HL-60 (cell line): Measurements from ENCODE around the gene SLC6A11.
A peak's percentile ranks its signal among the peaks of the same experiment; 100 is the strongest.

ENCODE experiments used
- DNase-seq, 2 experiments: peaks; one replicate each; pipeline ENCODE4 v3.0.0-alpha.2; 2010 to 2020; ENCODE audit warnings: low read depth in 1 of 2, low spot score in 1 of 2
- H3K27ac ChIP-seq: fragments of 250-450 bp; sonication (Bioruptor Pico); replicated peaks from 2 replicates; pipeline ENCODE4 v1.5.1; 2020; ENCODE audit warnings: mild to moderate bottlenecking, moderate library complexity
- H3K27me3 ChIP-seq: fragments of 250-450 bp; sonication (Bioruptor Pico); 2 replicates; pipeline ENCODE4 v1.5.1; 2021; ENCODE audit warnings: mild to moderate bottlenecking, moderate library complexity; ENCODE audit not compliant: insufficient read depth, poor library complexity, severe bottlenecking
- H3K4me3 ChIP-seq: replicated peaks from 2 replicates; pipeline ENCODE4 v1.5.1; 2011; ENCODE audit warnings: mild to moderate bottlenecking, control low read depth, low read length; ENCODE audit not compliant: insufficient read depth
- GABPA ChIP-seq: IDR thresholded peaks from 2 replicates; pipeline ENCODE4 v1.6.1; 2012; ENCODE audit warnings: low read depth
- POLR2AphosphoS5 ChIP-seq: IDR thresholded peaks from 2 replicates; pipeline ENCODE4 v1.6.1; 2012; ENCODE audit warnings: low read depth
- REST ChIP-seq: IDR thresholded peaks from 2 replicates; pipeline ENCODE4 v1.6.1; 2012; ENCODE audit warnings: low read depth; ENCODE audit not compliant: insufficient replicate concordance
- SPI1 ChIP-seq: IDR thresholded peaks from 2 replicates; pipeline ENCODE4 v1.6.1; 2012; ENCODE audit warnings: low read depth, mild to moderate bottlenecking, borderline replicate concordance
- TF ChIP-seq, protein P1 (sequence below): IDR thresholded peaks from one replicate; pipeline ENCODE4 v1.5.1; 2011; ENCODE audit warnings: low read length, control low read depth, inconsistent platforms; ENCODE audit not compliant: insufficient read depth

The SLC6A11 gene

DNA sequence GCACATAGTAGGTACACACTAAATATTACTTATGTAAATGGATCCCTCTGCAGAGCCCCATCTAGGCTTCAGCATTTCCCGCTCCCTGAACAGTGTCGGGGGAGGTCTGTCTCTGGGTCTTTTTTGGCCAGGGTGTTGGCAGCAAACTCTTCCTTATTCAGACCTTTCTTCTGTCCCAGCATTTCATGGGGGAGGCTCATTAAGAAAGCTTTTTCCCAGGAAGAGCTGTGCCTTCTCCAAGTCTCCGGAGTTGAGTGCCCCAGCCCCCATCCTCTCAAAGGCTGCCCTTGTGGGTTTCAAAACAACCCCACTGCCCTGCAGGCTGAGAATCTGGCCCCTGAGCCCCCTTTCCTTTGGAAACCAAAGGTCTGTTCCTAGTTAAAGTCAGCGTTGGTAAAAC lies 25.1 kb downstream of the SLC6A11 start:
- H3K4me3 ChIP-seq = no peak overlapping the region
- DNase-seq = no peak
- TF ChIP-seq POLR2AphosphoS5 (no peak), SPI1 (no peak), GABPA (no peak), REST (no peak)
- TF ChIP-seq, protein P1, sequence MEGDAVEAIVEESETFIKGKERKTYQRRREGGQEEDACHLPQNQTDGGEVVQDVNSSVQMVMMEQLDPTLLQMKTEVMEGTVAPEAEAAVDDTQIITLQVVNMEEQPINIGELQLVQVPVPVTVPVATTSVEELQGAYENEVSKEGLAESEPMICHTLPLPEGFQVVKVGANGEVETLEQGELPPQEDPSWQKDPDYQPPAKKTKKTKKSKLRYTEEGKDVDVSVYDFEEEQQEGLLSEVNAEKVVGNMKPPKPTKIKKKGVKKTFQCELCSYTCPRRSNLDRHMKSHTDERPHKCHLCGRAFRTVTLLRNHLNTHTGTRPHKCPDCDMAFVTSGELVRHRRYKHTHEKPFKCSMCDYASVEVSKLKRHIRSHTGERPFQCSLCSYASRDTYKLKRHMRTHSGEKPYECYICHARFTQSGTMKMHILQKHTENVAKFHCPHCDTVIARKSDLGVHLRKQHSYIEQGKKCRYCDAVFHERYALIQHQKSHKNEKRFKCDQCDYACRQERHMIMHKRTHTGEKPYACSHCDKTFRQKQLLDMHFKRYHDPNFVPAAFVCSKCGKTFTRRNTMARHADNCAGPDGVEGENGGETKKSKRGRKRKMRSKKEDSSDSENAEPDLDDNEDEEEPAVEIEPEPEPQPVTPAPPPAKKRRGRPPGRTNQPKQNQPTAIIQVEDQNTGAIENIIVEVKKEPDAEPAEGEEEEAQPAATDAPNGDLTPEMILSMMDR = no peak
- no peak overlapping the region for H3K27ac ChIP-seq
- H3K27me3 ChIP-seq = no peaks in the 10 kb centered on the region

DNA sequence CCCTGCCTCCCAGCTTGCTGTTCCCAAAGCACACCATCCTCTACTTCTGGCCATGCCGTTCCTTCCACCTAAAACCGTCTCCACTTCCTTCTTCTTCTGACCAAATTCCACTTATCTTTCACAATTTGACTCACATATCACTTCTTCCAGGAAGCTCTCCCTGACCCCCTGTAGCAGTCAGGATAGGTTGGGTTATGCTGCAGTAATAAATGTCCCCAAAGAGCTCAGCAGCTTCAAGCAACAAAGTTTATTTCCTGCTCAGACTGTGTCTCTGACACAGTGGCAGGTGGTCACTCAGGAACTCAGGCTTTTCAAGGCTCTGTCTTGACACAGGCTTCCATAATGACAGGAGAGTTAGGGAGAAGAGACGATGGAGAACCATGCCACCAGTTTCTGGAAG lies 27.4 kb downstream of the SLC6A11 start:
- no peaks in the 10 kb centered on the region for H3K27me3 ChIP-seq
- no peak overlapping the region for H3K27ac ChIP-seq
- no peak for TF ChIP-seq SPI1
- no peak for TF ChIP-seq REST
- TF ChIP-seq, protein P1 = no peak
- TF ChIP-seq POLR2AphosphoS5 = no peak
- TF ChIP-seq GABPA = no peak
- H3K4me3 ChIP-seq = no peak overlapping the region
- no peak for DNase-seq

GRCh38 chr3:10845001-10845761 lies 29.2 kb downstream of the SLC6A11 start:
- Histone ChIP-seq H3K4me3 (no peak overlapping the region), H3K27me3 (no peaks in the 10 kb centered on the region), H3K27ac (peak overlapping the region; percentile 64)
- peak in 1 of 2 experiments; percentile 66 for DNase-seq
- TF ChIP-seq, protein P1 = no peak
- TF ChIP-seq SPI1 (peak; percentile 68; the same call in 1 of the 2 replicates), POLR2AphosphoS5 (peak; percentile 50; the same call in 1 of the 2 replicates), REST (no peak), GABPA (no peak)
